ENCODE results near the gene KLHL29. TPM values are rescaled to one million over a fixed set of nuclear protein-coding genes. Genes with fewer than 3 reads are reported as not detected.

The KLHL29 gene
- total RNA-seq, 3 donors from 2014 or later (not counting 1 experiment from before 2014, with no cell fraction given), result 0.24 to 0.43 (median 0.33) TPM

DNA sequence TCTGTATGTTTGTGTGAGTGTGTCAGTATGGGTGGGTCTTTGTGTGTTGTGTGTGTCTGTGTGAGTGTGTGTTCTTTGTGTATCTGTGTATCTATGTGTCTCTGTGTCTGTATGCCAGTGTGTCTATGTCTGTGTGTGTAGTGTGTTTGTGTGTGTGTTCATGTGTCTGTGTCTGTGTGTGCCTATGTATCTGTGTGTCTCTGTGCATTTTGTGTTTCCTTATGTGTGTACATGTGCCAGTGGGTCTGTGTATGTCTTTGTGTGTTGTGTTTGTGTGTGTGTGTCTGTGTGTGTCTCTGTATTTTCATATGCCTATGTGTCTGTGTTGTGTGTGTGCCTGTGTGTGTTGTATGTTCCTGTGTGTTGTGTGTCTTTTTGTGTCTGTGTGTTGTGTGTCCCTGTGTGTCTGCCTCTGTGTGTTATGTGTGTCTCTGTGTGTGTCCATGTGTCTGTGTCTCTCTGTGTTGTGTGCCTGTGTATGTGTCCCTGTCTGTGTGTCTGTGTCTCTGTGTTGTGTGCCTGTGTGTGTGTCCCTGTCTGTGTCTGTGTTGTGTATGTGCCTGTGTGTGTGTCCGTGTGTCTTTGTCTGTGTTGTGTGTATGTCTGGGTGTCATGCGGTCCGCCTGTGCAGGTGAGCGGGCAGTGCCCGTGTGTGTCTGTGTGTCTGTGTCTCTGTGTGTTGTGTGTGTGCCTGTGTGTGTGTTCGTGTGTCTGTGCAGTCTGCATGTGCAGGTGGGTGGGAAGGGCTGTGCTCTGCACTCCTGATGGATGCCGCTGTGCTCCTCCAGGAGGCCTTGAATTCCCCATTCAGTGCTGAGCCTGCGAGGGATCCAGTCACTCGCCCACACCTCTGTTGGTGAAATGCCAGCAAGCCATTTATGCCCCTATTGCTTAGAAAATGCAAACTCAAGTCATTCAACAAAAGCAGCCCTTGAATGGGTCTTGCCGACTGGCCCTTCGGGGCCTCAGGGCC is 37.4 kb downstream of the KLHL29 start:
- no peaks in the 10 kb centered on the region for H3K9me3 Mint-ChIP-seq
- TF ChIP-seq, protein P1, sequence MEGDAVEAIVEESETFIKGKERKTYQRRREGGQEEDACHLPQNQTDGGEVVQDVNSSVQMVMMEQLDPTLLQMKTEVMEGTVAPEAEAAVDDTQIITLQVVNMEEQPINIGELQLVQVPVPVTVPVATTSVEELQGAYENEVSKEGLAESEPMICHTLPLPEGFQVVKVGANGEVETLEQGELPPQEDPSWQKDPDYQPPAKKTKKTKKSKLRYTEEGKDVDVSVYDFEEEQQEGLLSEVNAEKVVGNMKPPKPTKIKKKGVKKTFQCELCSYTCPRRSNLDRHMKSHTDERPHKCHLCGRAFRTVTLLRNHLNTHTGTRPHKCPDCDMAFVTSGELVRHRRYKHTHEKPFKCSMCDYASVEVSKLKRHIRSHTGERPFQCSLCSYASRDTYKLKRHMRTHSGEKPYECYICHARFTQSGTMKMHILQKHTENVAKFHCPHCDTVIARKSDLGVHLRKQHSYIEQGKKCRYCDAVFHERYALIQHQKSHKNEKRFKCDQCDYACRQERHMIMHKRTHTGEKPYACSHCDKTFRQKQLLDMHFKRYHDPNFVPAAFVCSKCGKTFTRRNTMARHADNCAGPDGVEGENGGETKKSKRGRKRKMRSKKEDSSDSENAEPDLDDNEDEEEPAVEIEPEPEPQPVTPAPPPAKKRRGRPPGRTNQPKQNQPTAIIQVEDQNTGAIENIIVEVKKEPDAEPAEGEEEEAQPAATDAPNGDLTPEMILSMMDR (IDR thresholded peaks at IDR 0.05), result no peak
- H3K4me3 Mint-ChIP-seq, result no peak overlapping the region
- Histone ChIP-seq H3K27me3 (ENCODE audit: control insufficient read depth, insufficient read depth, low read length) (no peaks in the 10 kb centered on the region), H3K27ac (ENCODE audit: low read length) (no peak overlapping the region), H3K36me3 (ENCODE audit: control insufficient read depth, insufficient read depth, low read length) (no peaks in the 10 kb centered on the region), H3K4me1 (ENCODE audit: control insufficient read depth, insufficient read depth, low read length) (no peaks in the 10 kb centered on the region), H3K9me3 (ENCODE audit: control insufficient read depth, insufficient read depth, low read length) (no peaks in the 10 kb centered on the region), H3K4me3 (ENCODE audit: low read length) (no peak overlapping the region)
- intact Hi-C loops (cut with micrococcal nuclease), result no loop called here
- no peaks in the 10 kb centered on the region for H3K4me1 Mint-ChIP-seq
- H3K27me3 Mint-ChIP-seq (ENCODE audit: low read depth in 2 of 2), result peaks cover 0 to 2% of the 10 kb centered on the region in 2 donors
- 85% methylated on average over 11 of the region's 11 CpGs for WGBS (ENCODE audit: insufficient coverage)
- H3K27ac Mint-ChIP-seq, result no peak overlapping the region
- H3K36me3 Mint-ChIP-seq, result no peaks in the 10 kb centered on the region
- DNase-seq (no peak), ATAC-seq (no peak)

DNA sequence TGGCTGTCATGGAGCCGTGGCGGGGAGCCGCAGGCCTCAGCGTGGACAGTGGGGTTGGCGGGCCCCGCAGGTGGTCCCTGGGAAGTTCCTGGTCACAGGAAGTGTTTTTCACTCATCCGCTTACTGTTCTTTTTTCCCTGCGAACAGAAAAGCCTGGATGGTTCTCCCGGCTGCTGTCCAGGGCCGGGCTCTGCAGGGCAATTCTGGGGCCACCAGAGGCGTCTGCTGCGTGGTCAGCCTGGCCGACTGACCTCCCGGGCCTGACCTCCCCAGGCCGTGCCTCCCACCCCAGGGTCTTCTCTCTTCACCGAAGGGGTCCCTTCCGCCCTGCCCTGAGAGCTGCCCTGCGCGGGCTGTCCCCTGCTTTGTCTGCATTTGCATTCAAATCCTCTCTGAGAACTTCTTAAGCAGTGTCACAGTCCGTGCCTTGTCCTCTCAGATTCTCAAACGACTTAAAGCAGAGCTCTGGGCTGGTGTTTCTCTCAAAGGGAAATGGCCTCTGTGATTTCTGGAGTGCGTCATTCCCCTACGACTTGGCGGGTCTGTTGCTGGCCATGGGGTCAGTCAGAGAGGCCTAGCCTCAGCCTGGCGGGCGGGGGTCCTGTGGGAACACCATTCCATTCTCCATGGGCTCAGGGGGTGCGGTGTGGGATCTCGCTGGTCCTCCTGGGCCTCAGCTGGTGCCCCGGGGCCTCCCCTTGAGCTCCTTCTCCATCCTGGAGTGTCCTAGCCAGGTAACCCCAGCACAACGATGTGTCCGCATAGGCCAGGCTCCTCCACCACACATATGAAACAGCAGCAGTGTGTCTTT is 38.3 kb downstream of the KLHL29 start:
- intact Hi-C loops (cut with micrococcal nuclease), result no loop called here
- H3K4me3 Mint-ChIP-seq, result no peak overlapping the region
- no peak overlapping the region for H3K27ac Mint-ChIP-seq
- TF ChIP-seq, protein P1 (IDR thresholded peaks at IDR 0.05), result no peak
- H3K4me1 ChIP-seq (ENCODE audit: control insufficient read depth, insufficient read depth, low read length), result no peaks in the 10 kb centered on the region
- no peaks in the 10 kb centered on the region for H3K36me3 Mint-ChIP-seq
- no peaks in the 10 kb centered on the region for H3K27me3 Mint-ChIP-seq (ENCODE audit: low read depth in 2 of 2)
- H3K9me3 ChIP-seq (ENCODE audit: control insufficient read depth, insufficient read depth, low read length), result no peaks in the 10 kb centered on the region
- no peaks in the 10 kb centered on the region for H3K27me3 ChIP-seq (ENCODE audit: control insufficient read depth, insufficient read depth, low read length)
- WGBS (ENCODE audit: insufficient coverage), result 90% methylated on average over 31 of the region's 31 CpGs
- no peaks in the 10 kb centered on the region for H3K9me3 Mint-ChIP-seq
- no peaks in the 10 kb centered on the region for H3K4me1 Mint-ChIP-seq
- ATAC-seq (no peak), DNase-seq (no peak)
- H3K27ac ChIP-seq (ENCODE audit: low read length), result no peak overlapping the region
- no peaks in the 10 kb centered on the region for H3K36me3 ChIP-seq (ENCODE audit: control insufficient read depth, insufficient read depth, low read length)
- no peak overlapping the region for H3K4me3 ChIP-seq (ENCODE audit: low read length)

DNA sequence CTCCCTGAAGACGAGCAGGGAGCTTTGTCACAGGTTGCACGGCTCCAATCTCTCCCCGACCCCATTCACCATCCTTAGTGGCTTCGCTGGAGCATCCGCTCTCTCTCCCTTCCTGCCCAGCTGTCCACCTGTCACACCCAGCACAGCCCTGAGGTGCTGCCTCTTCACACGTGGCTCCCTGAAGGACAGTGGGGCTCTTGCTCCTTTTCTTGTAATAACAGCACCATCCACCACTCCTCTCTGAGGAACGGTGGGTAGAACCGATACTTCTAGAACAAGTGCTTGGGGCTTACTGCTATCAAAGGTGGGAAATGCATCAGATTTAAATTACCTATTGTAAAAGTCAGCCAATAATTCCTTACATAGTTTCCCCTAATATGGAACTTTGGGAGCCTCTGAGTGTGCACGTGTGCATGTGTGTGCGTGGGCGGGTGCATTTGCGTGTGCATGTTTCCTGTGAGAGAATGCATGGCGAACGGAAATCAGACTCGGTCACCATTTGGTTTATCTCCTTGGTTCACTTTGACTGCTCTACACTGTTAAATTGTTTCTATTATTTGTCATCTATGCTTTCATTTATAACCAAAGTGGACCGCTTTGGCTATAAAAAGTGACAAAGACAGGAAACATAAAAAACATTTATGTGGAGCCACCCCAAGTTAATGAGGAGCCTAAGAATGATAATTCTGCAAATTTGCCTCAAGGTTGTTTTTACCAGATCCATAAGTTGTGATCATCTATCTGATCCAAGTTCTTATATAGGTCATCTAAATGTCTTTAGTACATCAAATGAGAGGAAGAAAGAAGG is 39.1 kb downstream of the KLHL29 start:
- no peaks in the 10 kb centered on the region for H3K27me3 Mint-ChIP-seq (ENCODE audit: low read depth in 2 of 2)
- ATAC-seq, result no peak
- no peak for DNase-seq
- Histone ChIP-seq H3K4me3 (ENCODE audit: low read length) (no peak overlapping the region), H3K27ac (ENCODE audit: low read length) (no peak overlapping the region), H3K36me3 (ENCODE audit: control insufficient read depth, insufficient read depth, low read length) (no peaks in the 10 kb centered on the region), H3K27me3 (ENCODE audit: control insufficient read depth, insufficient read depth, low read length) (no peaks in the 10 kb centered on the region), H3K9me3 (ENCODE audit: control insufficient read depth, insufficient read depth, low read length) (no peaks in the 10 kb centered on the region), H3K4me1 (ENCODE audit: control insufficient read depth, insufficient read depth, low read length) (no peaks in the 10 kb centered on the region)
- H3K36me3 Mint-ChIP-seq, result no peaks in the 10 kb centered on the region
- H3K4me3 Mint-ChIP-seq, result no peak overlapping the region
- 87% methylated on average over 15 of the region's 16 CpGs for WGBS (ENCODE audit: insufficient coverage)
- H3K9me3 Mint-ChIP-seq, result no peaks in the 10 kb centered on the region
- intact Hi-C loops (cut with micrococcal nuclease), result no loop called here
- no peak overlapping the region for H3K27ac Mint-ChIP-seq
- TF ChIP-seq, protein P1 (IDR thresholded peaks at IDR 0.05), result no peak
- no peaks in the 10 kb centered on the region for H3K4me1 Mint-ChIP-seq
